ENCODE measurements around the gene ENPEP. TPM values are rescaled to one million over a fixed set of nuclear protein-coding genes. Genes with fewer than 3 reads are reported as not detected.
"Not testable (repeated sequence)": the region's sequence is repeated elsewhere in the genome, so short reads cannot be mapped to it uniquely, and the experiment has no call there.

Gene ENPEP, protein sequence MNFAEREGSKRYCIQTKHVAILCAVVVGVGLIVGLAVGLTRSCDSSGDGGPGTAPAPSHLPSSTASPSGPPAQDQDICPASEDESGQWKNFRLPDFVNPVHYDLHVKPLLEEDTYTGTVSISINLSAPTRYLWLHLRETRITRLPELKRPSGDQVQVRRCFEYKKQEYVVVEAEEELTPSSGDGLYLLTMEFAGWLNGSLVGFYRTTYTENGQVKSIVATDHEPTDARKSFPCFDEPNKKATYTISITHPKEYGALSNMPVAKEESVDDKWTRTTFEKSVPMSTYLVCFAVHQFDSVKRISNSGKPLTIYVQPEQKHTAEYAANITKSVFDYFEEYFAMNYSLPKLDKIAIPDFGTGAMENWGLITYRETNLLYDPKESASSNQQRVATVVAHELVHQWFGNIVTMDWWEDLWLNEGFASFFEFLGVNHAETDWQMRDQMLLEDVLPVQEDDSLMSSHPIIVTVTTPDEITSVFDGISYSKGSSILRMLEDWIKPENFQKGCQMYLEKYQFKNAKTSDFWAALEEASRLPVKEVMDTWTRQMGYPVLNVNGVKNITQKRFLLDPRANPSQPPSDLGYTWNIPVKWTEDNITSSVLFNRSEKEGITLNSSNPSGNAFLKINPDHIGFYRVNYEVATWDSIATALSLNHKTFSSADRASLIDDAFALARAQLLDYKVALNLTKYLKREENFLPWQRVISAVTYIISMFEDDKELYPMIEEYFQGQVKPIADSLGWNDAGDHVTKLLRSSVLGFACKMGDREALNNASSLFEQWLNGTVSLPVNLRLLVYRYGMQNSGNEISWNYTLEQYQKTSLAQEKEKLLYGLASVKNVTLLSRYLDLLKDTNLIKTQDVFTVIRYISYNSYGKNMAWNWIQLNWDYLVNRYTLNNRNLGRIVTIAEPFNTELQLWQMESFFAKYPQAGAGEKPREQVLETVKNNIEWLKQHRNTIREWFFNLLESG
- 1 to 10 TPM in 1 of 2 donors, under 1 TPM in 1; 0.78 to 4.0 TPM for total RNA-seq

DNA sequence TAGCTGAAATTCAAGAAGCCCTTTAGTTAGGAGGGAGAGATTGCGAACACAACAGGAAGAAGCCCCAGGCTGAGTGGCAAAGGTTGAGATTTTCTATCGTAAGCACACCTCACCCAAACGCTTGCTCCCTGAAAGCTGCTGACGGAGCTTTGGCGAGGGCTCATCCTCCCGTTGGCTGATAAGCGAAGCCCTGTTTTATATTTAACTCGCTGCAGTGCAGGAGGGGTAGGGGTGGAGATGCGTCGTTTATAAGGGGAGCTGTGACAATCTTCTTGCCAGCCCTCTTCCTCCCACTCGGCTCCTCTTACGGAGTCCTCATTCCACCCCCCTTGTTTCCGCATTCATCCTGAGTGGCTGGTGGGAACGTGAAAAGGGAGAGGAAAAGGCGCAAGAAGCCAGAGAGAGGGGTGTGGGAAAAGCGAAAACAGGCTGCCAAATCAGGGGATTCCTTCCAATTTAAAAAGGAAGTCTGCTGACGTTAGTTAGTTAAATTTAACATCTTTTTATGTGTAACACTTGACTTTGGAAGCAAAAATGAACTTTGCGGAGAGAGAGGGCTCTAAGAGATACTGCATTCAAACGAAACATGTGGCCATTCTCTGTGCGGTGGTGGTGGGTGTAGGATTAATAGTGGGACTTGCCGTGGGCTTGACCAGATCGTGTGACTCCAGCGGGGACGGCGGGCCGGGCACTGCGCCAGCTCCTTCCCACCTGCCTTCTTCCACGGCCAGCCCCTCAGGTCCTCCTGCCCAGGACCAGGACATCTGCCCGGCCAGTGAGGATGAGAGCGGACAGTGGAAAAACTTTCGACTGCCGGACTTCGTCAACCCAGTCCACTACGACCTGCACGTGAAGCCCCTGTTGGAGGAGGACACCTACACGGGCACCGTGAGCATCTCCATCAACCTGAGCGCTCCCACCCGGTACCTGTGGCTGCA is at the start of gene ENPEP:
ENPEP (plus strand) TSS at position 275 of the 938 bp plus-strand sequence; CDS start at position 535, 260 bp downstream.
- Histone ChIP-seq H3K4me1 (no peaks in the 10 kb centered on the region), H3K9me3 (no peaks in the 10 kb centered on the region), H3K4me3 (no peak within 1 kb of the TSS), H3K27me3 (no peaks in the 10 kb centered on the region), H3K27ac (peak within 1 kb of the TSS in 1 of 4 donors; percentile 28), H3K36me3 (replicated peaks in 1 of 2; ENCODE audit: insufficient read depth in 1 of 2, low read depth in 2 of 2) (no peaks in the 10 kb centered on the region)
- no peak for TF ChIP-seq POLR2A (IDR thresholded peaks at IDR 0.05)
- no peak for TF ChIP-seq CTCF (IDR thresholded peaks at IDR 0.05)
- peak; percentile 57 for ATAC-seq
- peak; percentile 7 to 17 (median 12) for DNase-seq
- intact Hi-C loops (cut with DNase I): no loop called here
- 46 to 48% methylated on average over 34 of the region's 39 CpGs for WGBS, 2 donors

- DNase-seq; H3K9me3 ChIP-seq; H3K4me3 ChIP-seq; intact Hi-C loops (cut with DNase I); H3K36me3 ChIP-seq (replicated peaks in 1 of 2; ENCODE audit: insufficient read depth in 1 of 2, low read depth in 2 of 2); ATAC-seq; H3K27ac ChIP-seq; H3K4me1 ChIP-seq; H3K27me3 ChIP-seq: not testable (repeated sequence)
- WGBS, 2 donors: 36 to 57% methylated on average over 1 to 2 of the region's 2 CpGs
Measured at GRCh38 chr4:110431805-110432204, 44.1 kb upstream of the ENPEP start.

- DNase-seq; intact Hi-C loops (cut with DNase I); H3K27me3 ChIP-seq; H3K9me3 ChIP-seq; H3K27ac ChIP-seq; H3K4me1 ChIP-seq; H3K36me3 ChIP-seq (replicated peaks in 1 of 2; ENCODE audit: insufficient read depth in 1 of 2, low read depth in 2 of 2); ATAC-seq; H3K4me3 ChIP-seq: not testable (repeated sequence)
- 45 to 54% methylated on average over 3 of the region's 3 CpGs for WGBS, 2 donors
Measured at GRCh38 chr4:110437292-110437691, 38.7 kb upstream of the ENPEP start.

GRCh38 chr4:110439209-110439608 is 36.7 kb upstream of the ENPEP start:
- WGBS, 2 donors: 65 to 85% methylated on average over 1 of the region's 1 CpG
- ATAC-seq; H3K4me3 ChIP-seq; intact Hi-C loops (cut with DNase I); H3K36me3 ChIP-seq (replicated peaks in 1 of 2; ENCODE audit: insufficient read depth in 1 of 2, low read depth in 2 of 2); H3K27me3 ChIP-seq; H3K4me1 ChIP-seq; DNase-seq; H3K9me3 ChIP-seq; H3K27ac ChIP-seq: not testable (repeated sequence)

GRCh38 chr4:110442309-110442708 is 33.6 kb upstream of the ENPEP start:
- 46 to 54% methylated on average over 2 of the region's 2 CpGs for WGBS, 2 donors
- Histone ChIP-seq H3K4me3 (no peak overlapping the region), H3K36me3 (replicated peaks in 1 of 2; ENCODE audit: insufficient read depth in 1 of 2, low read depth in 2 of 2) (no peaks in the 10 kb centered on the region), H3K27ac (no peak overlapping the region), H3K4me1 (no peaks in the 10 kb centered on the region), H3K27me3 (no peaks in the 10 kb centered on the region), H3K9me3 (no peaks in the 10 kb centered on the region)
- DNase-seq (no peak), ATAC-seq (no peak)
- intact Hi-C loops (cut with DNase I): no loop called here
- TF ChIP-seq POLR2A (IDR thresholded peaks at IDR 0.05): no peak
- TF ChIP-seq CTCF (IDR thresholded peaks at IDR 0.05): no peak
